ENCODE measurements around the gene SMIM10. TPM values are rescaled to one million over a fixed set of nuclear protein-coding genes. Genes with fewer than 3 reads are reported as not detected.

The SMIM10 gene
- total and polyA plus RNA-seq, 2 experiments from 2014 or later = 3.8 to 6.7 TPM

DNA sequence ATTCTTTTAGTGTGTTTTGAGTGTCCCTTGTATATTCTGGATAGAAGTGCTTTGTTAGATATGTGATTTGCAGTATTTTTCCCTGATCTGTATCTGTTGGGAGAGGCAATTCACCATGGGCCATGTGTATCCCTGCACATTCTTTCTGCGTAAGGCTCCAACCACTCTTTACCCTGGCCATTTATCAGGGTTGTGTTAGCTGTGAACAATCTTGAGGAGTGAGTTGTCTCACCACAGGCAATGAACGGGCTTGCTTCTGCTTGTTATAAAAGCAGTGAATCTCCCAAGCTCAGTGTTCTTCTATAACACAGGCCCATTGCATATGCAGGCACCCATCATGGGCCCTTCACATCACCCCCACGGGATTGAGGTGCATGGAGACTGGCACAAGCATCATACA, 18.9 kb upstream of the SMIM10 start:
- peak; percentile 2 for DNase-seq
- H3K4me1 ChIP-seq (ENCODE audit: insufficient read depth) = no peaks in the 10 kb centered on the region
- no peak overlapping the region for H3K4me3 ChIP-seq
- TF ChIP-seq EZH2 (IDR thresholded peaks at IDR 0.05; ENCODE audit: insufficient read depth, poor library complexity, severe bottlenecking) = no peak
- no peak for TF ChIP-seq EZH2phosphoT487 (IDR thresholded peaks at IDR 0.05; ENCODE audit: insufficient read depth, low read depth)
- no peak overlapping the region for H3K27ac ChIP-seq
- H3K9me3 ChIP-seq (ENCODE audit: low read depth) = no peaks in the 10 kb centered on the region
- no peak overlapping the region for H3K9ac ChIP-seq
- 0 out of 2 replicates have a peak, but pooled peaks cover 5% of the 10 kb centered on the region for H3F3A ChIP-seq (ENCODE audit: insufficient read depth)
- 75 to 76% methylated on average over 3 of the region's 3 CpGs for WGBS, 2 experiments (ENCODE audit: low coverage in 1 of 2, low lambda C conversion rate in 2 of 2, missing lambda C conversion rate in 2 of 2)
- H3K79me2 ChIP-seq (ENCODE audit: insufficient read depth) = no peaks in the 10 kb centered on the region
- no peak overlapping the region for H3K4me2 ChIP-seq (ENCODE audit: unreplicated experiment)
- H3K27me3 ChIP-seq (replicated peaks; ENCODE audit: insufficient read depth) = no peaks in the 10 kb centered on the region
- H2AFZ ChIP-seq = no peak overlapping the region
- no peaks in the 10 kb centered on the region for H3K36me3 ChIP-seq (ENCODE audit: low read depth)
- in situ Hi-C loops (cut with MboI) = loop anchor here (25.0 kb wide), 1 partner anchor 215 kb away; no protein-coding TSS in a partner anchor
- no peaks in the 10 kb centered on the region for H3K9me2 ChIP-seq (ENCODE audit: insufficient read depth)
- H4K20me1 ChIP-seq (ENCODE audit: insufficient read depth) = no peaks in the 10 kb centered on the region

DNA sequence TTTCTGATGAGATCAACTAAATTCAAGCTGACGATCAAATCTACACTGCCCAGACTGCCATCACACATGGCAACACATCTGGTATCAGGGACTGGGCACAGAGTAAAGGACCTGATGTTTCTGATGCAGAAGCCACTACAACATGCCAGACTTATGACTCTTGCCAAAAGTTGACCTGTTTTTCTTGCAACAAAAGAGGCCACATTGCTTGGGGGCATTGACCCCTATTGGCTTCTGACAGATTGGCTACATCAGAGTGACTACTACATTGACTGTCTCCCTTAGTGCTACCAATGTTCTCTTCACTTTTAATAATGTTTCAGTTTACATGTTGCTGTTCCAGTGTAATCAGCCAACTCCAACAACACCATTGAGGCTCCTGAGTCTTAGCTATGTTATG, 15.3 kb upstream of the SMIM10 start:
- H3K9me3 ChIP-seq (ENCODE audit: low read depth) = no peaks in the 10 kb centered on the region
- no peaks in the 10 kb centered on the region for H3F3A ChIP-seq (ENCODE audit: insufficient read depth)
- no peaks in the 10 kb centered on the region for H3K36me3 ChIP-seq (ENCODE audit: low read depth)
- no peaks in the 10 kb centered on the region for H3K4me1 ChIP-seq (ENCODE audit: insufficient read depth)
- no peaks in the 10 kb centered on the region for H3K9me2 ChIP-seq (ENCODE audit: insufficient read depth)
- no peak overlapping the region for H2AFZ ChIP-seq
- 71 to 100% methylated on average over 1 of the region's 1 CpG for WGBS, 2 experiments (ENCODE audit: low coverage in 1 of 2, low lambda C conversion rate in 2 of 2, missing lambda C conversion rate in 2 of 2)
- no peak overlapping the region for H3K9ac ChIP-seq
- H3K4me3 ChIP-seq = no peak overlapping the region
- H3K4me2 ChIP-seq (ENCODE audit: unreplicated experiment) = no peak overlapping the region
- H3K79me2 ChIP-seq (ENCODE audit: insufficient read depth) = no peaks in the 10 kb centered on the region
- no peak for TF ChIP-seq EZH2 (IDR thresholded peaks at IDR 0.05; ENCODE audit: insufficient read depth, poor library complexity, severe bottlenecking)
- TF ChIP-seq EZH2phosphoT487 (IDR thresholded peaks at IDR 0.05; ENCODE audit: insufficient read depth, low read depth) = no peak
- no peaks in the 10 kb centered on the region for H4K20me1 ChIP-seq (ENCODE audit: insufficient read depth)
- no peak for DNase-seq
- no peaks in the 10 kb centered on the region for H3K27me3 ChIP-seq (replicated peaks; ENCODE audit: insufficient read depth)
- no peak overlapping the region for H3K27ac ChIP-seq
- in situ Hi-C loops (cut with MboI) = no loop called here

DNA sequence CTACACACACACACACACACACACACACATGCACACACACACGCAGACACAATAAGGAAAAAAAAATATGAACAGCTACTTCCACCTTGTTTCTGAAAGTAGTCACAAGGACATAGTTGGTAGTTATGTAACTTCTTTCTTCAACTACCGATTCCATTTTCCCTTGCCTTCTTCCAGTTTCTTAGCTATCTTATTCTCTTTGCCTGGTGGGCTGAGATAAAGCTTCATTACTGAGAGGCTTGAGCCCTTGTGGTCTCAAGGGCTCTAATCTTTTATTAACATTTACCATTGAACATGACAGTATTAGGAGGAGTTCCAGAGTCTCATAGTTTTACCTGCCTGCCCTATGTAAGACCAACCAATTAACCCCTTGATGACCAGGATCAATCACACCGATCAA, 8.9 kb upstream of the SMIM10 start:
- Histone ChIP-seq H3K4me3 (no peak overlapping the region), H2AFZ (no peak overlapping the region), H3K4me1 (ENCODE audit: insufficient read depth) (no peaks in the 10 kb centered on the region), H3K36me3 (ENCODE audit: low read depth) (no peaks in the 10 kb centered on the region), H3K9ac (no peak overlapping the region), H3K4me2 (ENCODE audit: unreplicated experiment) (no peak overlapping the region), H3K9me3 (ENCODE audit: low read depth) (no peaks in the 10 kb centered on the region), H3K27ac (no peak overlapping the region), H3K9me2 (ENCODE audit: insufficient read depth) (no peaks in the 10 kb centered on the region), H4K20me1 (ENCODE audit: insufficient read depth) (no peaks in the 10 kb centered on the region), H3K27me3 (replicated peaks; ENCODE audit: insufficient read depth) (no peaks in the 10 kb centered on the region), H3K79me2 (ENCODE audit: insufficient read depth) (no peaks in the 10 kb centered on the region), H3F3A (ENCODE audit: insufficient read depth) (no peaks in the 10 kb centered on the region)
- WGBS, 2 experiments (ENCODE audit: low coverage in 1 of 2, low lambda C conversion rate in 2 of 2, missing lambda C conversion rate in 2 of 2) = 87 to 95% methylated on average over 3 of the region's 3 CpGs
- DNase-seq = no peak
- TF ChIP-seq EZH2 (IDR thresholded peaks at IDR 0.05; ENCODE audit: insufficient read depth, poor library complexity, severe bottlenecking) (no peak), EZH2phosphoT487 (IDR thresholded peaks at IDR 0.05; ENCODE audit: insufficient read depth, low read depth) (no peak)
- in situ Hi-C loops (cut with MboI) = no loop called here

DNA sequence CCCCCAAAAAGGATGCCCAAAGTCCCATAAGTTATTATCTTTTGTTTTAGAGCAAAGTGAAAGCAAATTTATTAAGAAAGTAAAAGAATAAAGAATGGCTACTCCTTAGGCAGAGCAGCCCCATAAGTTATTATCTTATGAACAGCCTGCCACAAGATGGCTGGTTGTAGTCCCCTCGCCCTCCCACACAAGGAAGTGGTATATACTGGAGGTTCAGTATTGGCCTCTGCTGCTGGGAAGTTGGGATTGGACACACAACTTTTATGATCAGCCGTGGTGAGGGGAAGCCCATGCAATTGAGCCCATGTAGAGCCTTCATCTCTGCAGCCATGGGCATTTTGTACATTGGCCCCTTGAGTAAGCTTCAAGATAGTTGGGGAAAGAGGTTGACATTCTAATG, 8.0 kb upstream of the SMIM10 start:
- Histone ChIP-seq H3K36me3 (ENCODE audit: low read depth) (no peaks in the 10 kb centered on the region), H4K20me1 (ENCODE audit: insufficient read depth) (no peaks in the 10 kb centered on the region), H3K9me2 (ENCODE audit: insufficient read depth) (no peaks in the 10 kb centered on the region), H3K27me3 (replicated peaks; ENCODE audit: insufficient read depth) (no peaks in the 10 kb centered on the region), H3K79me2 (ENCODE audit: insufficient read depth) (no peaks in the 10 kb centered on the region), H3K4me3 (no peak overlapping the region), H3K9ac (no peak overlapping the region), H3K4me1 (ENCODE audit: insufficient read depth) (no peaks in the 10 kb centered on the region), H2AFZ (no peak overlapping the region), H3K27ac (no peak overlapping the region), H3K4me2 (ENCODE audit: unreplicated experiment) (no peak overlapping the region), H3F3A (ENCODE audit: insufficient read depth) (no peaks in the 10 kb centered on the region), H3K9me3 (ENCODE audit: low read depth) (no peaks in the 10 kb centered on the region)
- no peak for DNase-seq
- TF ChIP-seq EZH2 (IDR thresholded peaks at IDR 0.05; ENCODE audit: insufficient read depth, poor library complexity, severe bottlenecking) = no peak
- TF ChIP-seq EZH2phosphoT487 (IDR thresholded peaks at IDR 0.05; ENCODE audit: insufficient read depth, low read depth) = no peak
- in situ Hi-C loops (cut with MboI) = no loop called here
- WGBS, 2 experiments (ENCODE audit: low coverage in 1 of 2, low lambda C conversion rate in 2 of 2, missing lambda C conversion rate in 2 of 2) = 72 to 88% methylated on average over 2 of the region's 2 CpGs

DNA sequence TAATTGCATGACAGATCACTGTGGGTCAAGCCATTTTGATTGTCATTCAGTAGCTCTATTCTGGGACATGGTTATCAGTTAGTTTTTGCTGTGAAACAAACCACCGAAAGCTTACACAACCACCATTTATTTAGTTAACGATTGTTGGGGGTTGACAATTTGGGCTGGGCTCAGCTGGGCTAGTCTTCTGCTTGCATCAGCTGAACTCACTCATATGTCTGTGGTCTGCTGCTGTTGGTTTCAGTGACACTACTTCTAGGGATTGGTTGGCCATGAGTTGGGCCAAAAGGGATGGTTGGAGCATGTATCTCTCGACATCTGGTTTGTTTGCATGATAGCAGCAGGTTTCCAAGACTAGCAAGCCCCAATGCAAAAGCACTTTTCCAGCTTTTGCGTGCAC, 5.3 kb upstream of the SMIM10 start:
- Histone ChIP-seq H2AFZ (no peak overlapping the region), H3K9me3 (ENCODE audit: low read depth) (no peaks in the 10 kb centered on the region), H3K9ac (no peak overlapping the region), H3K4me1 (ENCODE audit: insufficient read depth) (peaks cover 6% of the 10 kb centered on the region; the same call in 1 of the 2 replicates), H3K36me3 (ENCODE audit: low read depth) (no peaks in the 10 kb centered on the region), H4K20me1 (ENCODE audit: insufficient read depth) (no peaks in the 10 kb centered on the region), H3K27ac (no peak overlapping the region), H3K9me2 (ENCODE audit: insufficient read depth) (no peaks in the 10 kb centered on the region), H3K27me3 (replicated peaks; ENCODE audit: insufficient read depth) (no peaks in the 10 kb centered on the region), H3K4me3 (no peak overlapping the region), H3F3A (ENCODE audit: insufficient read depth) (peaks cover 3% of the 10 kb centered on the region; the same call in 1 of the 2 replicates), H3K4me2 (ENCODE audit: unreplicated experiment) (no peak overlapping the region), H3K79me2 (ENCODE audit: insufficient read depth) (no peaks in the 10 kb centered on the region)
- no peak for DNase-seq
- in situ Hi-C loops (cut with MboI) = no loop called here
- TF ChIP-seq EZH2phosphoT487 (IDR thresholded peaks at IDR 0.05; ENCODE audit: insufficient read depth, low read depth) (no peak), EZH2 (IDR thresholded peaks at IDR 0.05; ENCODE audit: insufficient read depth, poor library complexity, severe bottlenecking) (no peak)
- 76 to 90% methylated on average over 2 to 4 of the region's 4 CpGs for WGBS, 2 experiments (ENCODE audit: low coverage in 1 of 2, low lambda C conversion rate in 2 of 2, missing lambda C conversion rate in 2 of 2)
